AML-193 (cell line): ENCODE results near the gene TRIM69.
"Not testable (repeated sequence)": the region's sequence is repeated elsewhere in the genome, so short reads cannot be mapped to it uniquely, and the experiment has no call there.

ENCODE experiments used
- DNase-seq, 2 experiments: peaks; one replicate each; lab custom pipeline; 2025; lab: John Stamatoyannopoulos, UW

Gene TRIM69

GRCh38 chr15:44716983-44717602, 19.2 kb upstream of the TRIM69 start:
- DNase-seq, result no peak

- no peak for DNase-seq
These were observed 18.0 kb upstream of the TRIM69 start for GRCh38 chr15:44718180-44718926.

- no peak for DNase-seq
These were observed 17.4 kb upstream of the TRIM69 start for GRCh38 chr15:44718927-44719292.

GRCh38 chr15:44719293-44719999, 16.9 kb upstream of the TRIM69 start:
- peak; percentile 20 to 24 for DNase-seq

- not testable (repeated sequence) for DNase-seq
These were observed 16.3 kb upstream of the TRIM69 start for GRCh38 chr15:44720000-44720435.

- no peak for DNase-seq
These were observed 15.7 kb upstream of the TRIM69 start for GRCh38 chr15:44720460-44721176.

GRCh38 chr15:44722011-44722410, 14.3 kb upstream of the TRIM69 start:
- DNase-seq, result no peak

GRCh38 chr15:44726136-44726535, 10.2 kb upstream of the TRIM69 start:
- peak in 1 of 2 experiments; percentile 16 for DNase-seq

- DNase-seq, result peak; percentile 76 to 81
These were observed 9.5 kb upstream of the TRIM69 start for GRCh38 chr15:44726568-44727484.

GRCh38 chr15:44727485-44728231, 8.7 kb upstream of the TRIM69 start:
- no peak for DNase-seq

GRCh38 chr15:44728232-44728575, 8.1 kb upstream of the TRIM69 start:
- not testable (repeated sequence) for DNase-seq

GRCh38 chr15:44728576-44729407, 7.5 kb upstream of the TRIM69 start:
- peak; percentile 97 to 98 for DNase-seq

GRCh38 chr15:44729408-44730127, 6.8 kb upstream of the TRIM69 start:
- no peak for DNase-seq

GRCh38 chr15:44734839-44735481, 1.4 kb upstream of the TRIM69 start:
- DNase-seq, result no peak

GRCh38 chr15:44735482-44736180, 697 bp upstream of the TRIM69 start:
- DNase-seq, result peak; percentile 71 to 72

- peak; percentile 56 to 64 for DNase-seq
These were observed 2.1 kb downstream of the TRIM69 start for GRCh38 chr15:44738340-44738984.

- DNase-seq, result not testable (repeated sequence)
These were observed 3.0 kb downstream of the TRIM69 start for GRCh38 chr15:44739222-44739847.
